ENCODE data around the gene AUTS2.

DNA sequence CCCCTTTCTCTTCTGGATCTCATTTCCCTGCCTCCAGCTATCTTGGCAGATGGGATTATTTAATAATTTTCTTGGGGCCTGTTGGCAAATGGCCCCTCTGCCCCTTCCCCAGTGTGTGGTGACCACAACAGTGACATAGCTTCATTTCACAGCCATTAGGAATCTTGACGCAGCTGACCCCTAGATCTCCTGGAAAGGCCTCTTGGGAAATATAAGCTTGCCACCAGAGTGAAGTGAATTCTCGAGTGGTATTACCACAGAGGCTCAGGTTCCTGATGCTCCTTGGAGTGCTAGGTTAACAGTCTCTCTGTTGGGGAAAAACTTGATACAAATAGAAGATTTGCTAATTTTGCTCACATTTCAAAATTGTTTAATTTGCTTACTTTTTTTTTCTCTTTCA, 57.8 kb downstream of the AUTS2 start:
- TF ChIP-seq, protein P1, sequence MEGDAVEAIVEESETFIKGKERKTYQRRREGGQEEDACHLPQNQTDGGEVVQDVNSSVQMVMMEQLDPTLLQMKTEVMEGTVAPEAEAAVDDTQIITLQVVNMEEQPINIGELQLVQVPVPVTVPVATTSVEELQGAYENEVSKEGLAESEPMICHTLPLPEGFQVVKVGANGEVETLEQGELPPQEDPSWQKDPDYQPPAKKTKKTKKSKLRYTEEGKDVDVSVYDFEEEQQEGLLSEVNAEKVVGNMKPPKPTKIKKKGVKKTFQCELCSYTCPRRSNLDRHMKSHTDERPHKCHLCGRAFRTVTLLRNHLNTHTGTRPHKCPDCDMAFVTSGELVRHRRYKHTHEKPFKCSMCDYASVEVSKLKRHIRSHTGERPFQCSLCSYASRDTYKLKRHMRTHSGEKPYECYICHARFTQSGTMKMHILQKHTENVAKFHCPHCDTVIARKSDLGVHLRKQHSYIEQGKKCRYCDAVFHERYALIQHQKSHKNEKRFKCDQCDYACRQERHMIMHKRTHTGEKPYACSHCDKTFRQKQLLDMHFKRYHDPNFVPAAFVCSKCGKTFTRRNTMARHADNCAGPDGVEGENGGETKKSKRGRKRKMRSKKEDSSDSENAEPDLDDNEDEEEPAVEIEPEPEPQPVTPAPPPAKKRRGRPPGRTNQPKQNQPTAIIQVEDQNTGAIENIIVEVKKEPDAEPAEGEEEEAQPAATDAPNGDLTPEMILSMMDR (IDR thresholded peaks at IDR 0.05) = no peak
- TF ChIP-seq POLR2AphosphoS5 (IDR thresholded peaks at IDR 0.05; ENCODE audit: low read depth, low read length) (no peak), SIN3A (IDR thresholded peaks at IDR 0.05; ENCODE audit: borderline replicate concordance, insufficient read depth, low read depth, low read length) (no peak)

All from Panc1 (cell line).